HepG2 (cell line): Measurements from ENCODE around the gene RARA. TPM values are rescaled to one million over a fixed set of nuclear protein-coding genes. Genes with fewer than 3 reads are reported as not detected.

Experiments
- EEA1 ChIP-seq: sonication (generic); formaldehyde crosslinking; IDR thresholded peaks from 2 replicates; pipeline ENCODE4 v1.5.1; 2020; ENCODE audit warnings: mild to moderate bottlenecking, missing genetic modification reagents, borderline replicate concordance
- FOXM1 ChIP-seq: sonication (generic); formaldehyde crosslinking; IDR thresholded peaks from 2 replicates; pipeline ENCODE4 v1.5.0; 2020; ENCODE audit warnings: missing genetic modification reagents
- MTA3 ChIP-seq: sonication (generic); formaldehyde crosslinking; IDR thresholded peaks from 2 replicates; pipeline ENCODE4 v1.4.0; 2020; ENCODE audit warnings: missing genetic modification reagents
- RFX1 ChIP-seq: fragments of 450-650 bp; IDR thresholded peaks from 2 replicates; pipeline ENCODE4 v1.6.1; 2017
- RFXAP ChIP-seq: sonication (generic); formaldehyde crosslinking; IDR thresholded peaks from 2 replicates; pipeline ENCODE4 v1.4.0; 2020; ENCODE audit warnings: missing genetic modification reagents, borderline replicate concordance
- SNAI1 ChIP-seq: sonication (generic); formaldehyde crosslinking; IDR thresholded peaks from 2 replicates; pipeline ENCODE4 v1.5.0; 2020; ENCODE audit warnings: mild to moderate bottlenecking, missing genetic modification reagents, borderline replicate concordance
- SNAPC2 ChIP-seq: sonication (generic); formaldehyde crosslinking; IDR thresholded peaks from 2 replicates; pipeline ENCODE4 v1.8.1; 2022; ENCODE audit warnings: mild to moderate bottlenecking, missing genetic modification reagents
- TFAP4 ChIP-seq: sonication (generic); IDR thresholded peaks from 2 replicates; pipeline ENCODE4 v1.6.1; 2016; ENCODE audit warnings: low read depth, borderline replicate concordance
- XRCC5 ChIP-seq: fragments of 200-400 bp; formaldehyde crosslinking; optimal IDR thresholded peaks from 2 replicates; pipeline ENCODE3; 2017; ENCODE audit warnings: mild to moderate bottlenecking, low read length
- ZNF136 ChIP-seq: sonication (generic); formaldehyde crosslinking; IDR thresholded peaks from 2 replicates; pipeline ENCODE4 v1.8.1; 2022; ENCODE audit warnings: low read depth, mild to moderate bottlenecking, moderate library complexity, missing genetic modification reagents
- ZNF180 ChIP-seq: sonication (generic); formaldehyde crosslinking; IDR thresholded peaks from 2 replicates; pipeline ENCODE4 v1.4.0; 2020; ENCODE audit warnings: low read depth, missing genetic modification reagents, borderline replicate concordance
- ZNF274 ChIP-seq: sonication (generic); formaldehyde crosslinking; IDR thresholded peaks from 2 replicates; pipeline ENCODE4 v1.5.1; 2020; ENCODE audit warnings: mild to moderate bottlenecking, missing genetic modification reagents
- ZNF326 ChIP-seq: sonication (generic); formaldehyde crosslinking; IDR thresholded peaks from 2 replicates; pipeline ENCODE4 v1.4.0; 2020; ENCODE audit warnings: missing genetic modification reagents, borderline replicate concordance
- ZNF513 ChIP-seq: sonication (generic); formaldehyde crosslinking; conservative IDR thresholded peaks from 2 replicates; pipeline ENCODE4 v1.5.0; 2020; ENCODE audit warnings: missing genetic modification reagents
- ZNF558 ChIP-seq: sonication (generic); formaldehyde crosslinking; IDR thresholded peaks from 2 replicates; pipeline ENCODE4 v1.9.0; 2022; ENCODE audit warnings: mild to moderate bottlenecking, missing genetic modification reagents, borderline replicate concordance
- ZNF800 ChIP-seq: sonication (generic); formaldehyde crosslinking; IDR thresholded peaks from 2 replicates; pipeline ENCODE4 v1.4.0; 2020; ENCODE audit warnings: missing genetic modification reagents
- polyA plus RNA-seq, 8 experiments: library from polyadenylated mRNA; depleted of rRNA in 3 of 8; stranded (reverse) in 7 of 8; unstranded in 1 of 8; fragments of >200 nt; fragmentation: Illumina TruSeq in 4 of 8; extraction: Trizol in 4 of 8; gene quantifications; 2 replicates each; pipeline versions ENCODE4 v1.2.1 to v1.2.3, GENCODE V29; 2011 to 2016; ENCODE audit warnings: low read depth in 4 of 8, missing spikeins in 1 of 8, mixed read lengths in 1 of 8; ENCODE audit not compliant: insufficient read depth in 1 of 8
- total RNA-seq, 5 experiments: library from RNA; depleted of rRNA; stranded (reverse); fragments of >200 nt; fragmentation: Illumina TruSeq; extraction: Trizol; gene quantifications; 2 replicates each; pipeline ENCODE4 v1.2.3, GENCODE V29; 2016; ENCODE audit warnings: low read depth in 1 of 5
- TF ChIP-seq, protein P1 (sequence below): IDR thresholded peaks from 2 replicates; pipeline ENCODE4 v1.6.1; 2016
- TF ChIP-seq, protein P2 (sequence below): sonication (generic); formaldehyde crosslinking; IDR thresholded peaks from 2 replicates; pipeline ENCODE4 v1.5.1; 2020; ENCODE audit warnings: mild to moderate bottlenecking, missing genetic modification reagents, moderate library complexity
- TF ChIP-seq, protein P3 (sequence below): sonication (generic); formaldehyde crosslinking; conservative IDR thresholded peaks from 2 replicates; pipeline ENCODE4 v1.4.0; 2020; ENCODE audit warnings: missing genetic modification reagents

Gene RARA
- total and polyA plus RNA-seq, 2 of the 13 experiments (the other 11 are each of a cell fraction or from before 2014, with no cell fraction given), result 6.4 to 8.6 TPM

DNA sequence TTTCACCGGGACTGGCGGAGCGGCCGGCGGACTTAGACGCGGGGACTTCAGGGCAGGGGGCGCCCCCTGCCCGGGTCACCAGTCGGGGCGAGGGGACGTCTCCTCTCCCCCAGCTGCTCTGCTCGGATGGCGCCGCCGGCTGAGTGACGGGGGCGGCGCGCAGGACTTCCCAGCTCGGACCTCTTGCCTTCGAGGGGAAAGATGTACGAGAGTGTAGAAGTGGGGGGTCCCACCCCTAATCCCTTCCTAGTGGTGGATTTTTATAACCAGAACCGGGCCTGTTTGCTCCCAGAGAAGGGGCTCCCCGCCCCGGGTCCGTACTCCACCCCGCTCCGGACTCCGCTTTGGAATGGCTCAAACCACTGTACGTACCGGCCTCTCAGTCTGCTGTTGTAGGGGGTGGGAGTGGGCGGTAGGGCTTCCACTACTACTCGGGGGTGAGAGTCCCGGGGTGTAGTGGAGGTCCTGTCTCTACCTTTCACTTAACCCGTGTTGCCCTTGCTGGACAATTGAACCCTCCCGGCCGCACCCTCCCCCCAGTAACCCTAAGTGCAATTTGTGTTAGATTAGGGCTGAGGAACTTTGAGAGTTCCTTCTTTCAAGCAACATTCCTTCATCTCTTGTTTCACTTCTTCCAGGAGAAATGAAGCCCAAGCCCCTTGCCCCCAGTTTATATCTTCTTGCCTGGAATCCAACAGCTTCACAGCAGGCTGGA is 33.7 kb downstream of the RARA start (continued):
- TF ChIP-seq XRCC5, result peak; percentile 5
- TF ChIP-seq, protein P1, sequence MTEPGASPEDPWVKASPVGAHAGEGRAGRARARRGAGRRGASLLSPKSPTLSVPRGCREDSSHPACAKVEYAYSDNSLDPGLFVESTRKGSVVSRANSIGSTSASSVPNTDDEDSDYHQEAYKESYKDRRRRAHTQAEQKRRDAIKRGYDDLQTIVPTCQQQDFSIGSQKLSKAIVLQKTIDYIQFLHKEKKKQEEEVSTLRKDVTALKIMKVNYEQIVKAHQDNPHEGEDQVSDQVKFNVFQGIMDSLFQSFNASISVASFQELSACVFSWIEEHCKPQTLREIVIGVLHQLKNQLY (CRISPR knock-in tag), result no peak
- 0 out of 2 replicates have a peak, but pooled peaks have one; percentile 30 for TF ChIP-seq EEA1 (CRISPR knock-in tag)
- TF ChIP-seq, protein P2, sequence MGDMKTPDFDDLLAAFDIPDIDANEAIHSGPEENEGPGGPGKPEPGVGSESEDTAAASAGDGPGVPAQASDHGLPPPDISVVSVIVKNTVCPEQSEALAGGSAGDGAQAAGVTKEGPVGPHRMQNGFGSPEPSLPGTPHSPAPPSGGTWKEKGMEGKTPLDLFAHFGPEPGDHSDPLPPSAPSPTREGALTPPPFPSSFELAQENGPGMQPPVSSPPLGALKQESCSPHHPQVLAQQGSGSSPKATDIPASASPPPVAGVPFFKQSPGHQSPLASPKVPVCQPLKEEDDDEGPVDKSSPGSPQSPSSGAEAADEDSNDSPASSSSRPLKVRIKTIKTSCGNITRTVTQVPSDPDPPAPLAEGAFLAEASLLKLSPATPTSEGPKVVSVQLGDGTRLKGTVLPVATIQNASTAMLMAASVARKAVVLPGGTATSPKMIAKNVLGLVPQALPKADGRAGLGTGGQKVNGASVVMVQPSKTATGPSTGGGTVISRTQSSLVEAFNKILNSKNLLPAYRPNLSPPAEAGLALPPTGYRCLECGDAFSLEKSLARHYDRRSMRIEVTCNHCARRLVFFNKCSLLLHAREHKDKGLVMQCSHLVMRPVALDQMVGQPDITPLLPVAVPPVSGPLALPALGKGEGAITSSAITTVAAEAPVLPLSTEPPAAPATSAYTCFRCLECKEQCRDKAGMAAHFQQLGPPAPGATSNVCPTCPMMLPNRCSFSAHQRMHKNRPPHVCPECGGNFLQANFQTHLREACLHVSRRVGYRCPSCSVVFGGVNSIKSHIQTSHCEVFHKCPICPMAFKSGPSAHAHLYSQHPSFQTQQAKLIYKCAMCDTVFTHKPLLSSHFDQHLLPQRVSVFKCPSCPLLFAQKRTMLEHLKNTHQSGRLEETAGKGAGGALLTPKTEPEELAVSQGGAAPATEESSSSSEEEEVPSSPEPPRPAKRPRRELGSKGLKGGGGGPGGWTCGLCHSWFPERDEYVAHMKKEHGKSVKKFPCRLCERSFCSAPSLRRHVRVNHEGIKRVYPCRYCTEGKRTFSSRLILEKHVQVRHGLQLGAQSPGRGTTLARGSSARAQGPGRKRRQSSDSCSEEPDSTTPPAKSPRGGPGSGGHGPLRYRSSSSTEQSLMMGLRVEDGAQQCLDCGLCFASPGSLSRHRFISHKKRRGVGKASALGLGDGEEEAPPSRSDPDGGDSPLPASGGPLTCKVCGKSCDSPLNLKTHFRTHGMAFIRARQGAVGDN (CRISPR knock-in tag), result no peak
- no peak for TF ChIP-seq RFXAP (CRISPR knock-in tag)
- no peak for TF ChIP-seq ZNF800 (CRISPR knock-in tag)
- no peak for TF ChIP-seq SNAPC2 (CRISPR knock-in tag)
- no peak for TF ChIP-seq ZNF558 (CRISPR knock-in tag)
- TF ChIP-seq, protein P3, sequence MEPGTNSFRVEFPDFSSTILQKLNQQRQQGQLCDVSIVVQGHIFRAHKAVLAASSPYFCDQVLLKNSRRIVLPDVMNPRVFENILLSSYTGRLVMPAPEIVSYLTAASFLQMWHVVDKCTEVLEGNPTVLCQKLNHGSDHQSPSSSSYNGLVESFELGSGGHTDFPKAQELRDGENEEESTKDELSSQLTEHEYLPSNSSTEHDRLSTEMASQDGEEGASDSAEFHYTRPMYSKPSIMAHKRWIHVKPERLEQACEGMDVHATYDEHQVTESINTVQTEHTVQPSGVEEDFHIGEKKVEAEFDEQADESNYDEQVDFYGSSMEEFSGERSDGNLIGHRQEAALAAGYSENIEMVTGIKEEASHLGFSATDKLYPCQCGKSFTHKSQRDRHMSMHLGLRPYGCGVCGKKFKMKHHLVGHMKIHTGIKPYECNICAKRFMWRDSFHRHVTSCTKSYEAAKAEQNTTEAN (CRISPR knock-in tag), result 0 out of 2 replicates have a peak, but pooled peaks have one; percentile 4
- no peak for TF ChIP-seq FOXM1 (CRISPR knock-in tag)
- no peak for TF ChIP-seq TFAP4
- no peak for TF ChIP-seq MTA3
- TF ChIP-seq ZNF136, result no peak
- no peak for TF ChIP-seq SNAI1 (CRISPR knock-in tag)
- TF ChIP-seq ZNF180 (CRISPR knock-in tag), result no peak
- TF ChIP-seq ZNF274 (CRISPR knock-in tag), result no peak; the same call in 1 of the 2 replicates
- no peak for TF ChIP-seq ZNF326 (CRISPR knock-in tag)
- no peak for TF ChIP-seq ZNF513 (CRISPR knock-in tag)
- no peak for TF ChIP-seq RFX1
